Measurements from ENCODE around the gene RPL22. TPM values are rescaled to one million over a fixed set of nuclear protein-coding genes. Genes with fewer than 3 reads are reported as not detected.

Gene RPL22
- total RNA-seq, 6 experiments from 2014 or later = 233 to 341 (median 324) TPM

DNA sequence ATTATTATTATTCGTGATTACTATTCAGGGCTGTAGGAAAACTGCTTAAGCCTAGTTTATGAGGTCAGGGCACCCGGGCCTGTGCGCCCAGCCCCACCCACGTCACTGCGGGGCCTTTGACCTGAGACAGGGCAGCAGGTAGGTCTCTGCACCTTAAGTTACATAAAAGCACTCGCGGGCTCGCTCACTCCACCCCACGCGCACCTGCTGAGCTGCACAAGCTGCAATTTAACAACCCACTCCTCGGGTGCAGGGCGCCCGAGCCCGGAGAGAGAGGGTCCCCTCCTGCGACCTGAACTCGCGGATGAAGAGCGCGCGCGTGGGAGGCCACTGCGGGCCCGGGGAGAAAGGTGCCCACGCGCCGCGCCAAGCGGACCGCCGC is 35.9 kb upstream of the RPL22 start:
- no peak for DNase-seq
- Mint-ChIP-seq H3K27ac (peak overlapping the region; percentile 76), H3K4me3 (peak overlapping the region; percentile 93), H3K27me3 (ENCODE audit: insufficient read depth) (0 out of 2 replicates have a peak, but pooled peaks cover 3% of the 10 kb centered on the region), H3K4me1 (ENCODE audit: low read depth) (peaks cover 25% of the 10 kb centered on the region), H3K9me3 (no peaks in the 10 kb centered on the region), H3K36me3 (ENCODE audit: low read depth) (peaks cover 11% of the 10 kb centered on the region; the same call in 1 of the 2 replicates)
- TF ChIP-seq, protein P1, sequence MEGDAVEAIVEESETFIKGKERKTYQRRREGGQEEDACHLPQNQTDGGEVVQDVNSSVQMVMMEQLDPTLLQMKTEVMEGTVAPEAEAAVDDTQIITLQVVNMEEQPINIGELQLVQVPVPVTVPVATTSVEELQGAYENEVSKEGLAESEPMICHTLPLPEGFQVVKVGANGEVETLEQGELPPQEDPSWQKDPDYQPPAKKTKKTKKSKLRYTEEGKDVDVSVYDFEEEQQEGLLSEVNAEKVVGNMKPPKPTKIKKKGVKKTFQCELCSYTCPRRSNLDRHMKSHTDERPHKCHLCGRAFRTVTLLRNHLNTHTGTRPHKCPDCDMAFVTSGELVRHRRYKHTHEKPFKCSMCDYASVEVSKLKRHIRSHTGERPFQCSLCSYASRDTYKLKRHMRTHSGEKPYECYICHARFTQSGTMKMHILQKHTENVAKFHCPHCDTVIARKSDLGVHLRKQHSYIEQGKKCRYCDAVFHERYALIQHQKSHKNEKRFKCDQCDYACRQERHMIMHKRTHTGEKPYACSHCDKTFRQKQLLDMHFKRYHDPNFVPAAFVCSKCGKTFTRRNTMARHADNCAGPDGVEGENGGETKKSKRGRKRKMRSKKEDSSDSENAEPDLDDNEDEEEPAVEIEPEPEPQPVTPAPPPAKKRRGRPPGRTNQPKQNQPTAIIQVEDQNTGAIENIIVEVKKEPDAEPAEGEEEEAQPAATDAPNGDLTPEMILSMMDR (IDR thresholded peaks at IDR 0.05) = no peak

DNA sequence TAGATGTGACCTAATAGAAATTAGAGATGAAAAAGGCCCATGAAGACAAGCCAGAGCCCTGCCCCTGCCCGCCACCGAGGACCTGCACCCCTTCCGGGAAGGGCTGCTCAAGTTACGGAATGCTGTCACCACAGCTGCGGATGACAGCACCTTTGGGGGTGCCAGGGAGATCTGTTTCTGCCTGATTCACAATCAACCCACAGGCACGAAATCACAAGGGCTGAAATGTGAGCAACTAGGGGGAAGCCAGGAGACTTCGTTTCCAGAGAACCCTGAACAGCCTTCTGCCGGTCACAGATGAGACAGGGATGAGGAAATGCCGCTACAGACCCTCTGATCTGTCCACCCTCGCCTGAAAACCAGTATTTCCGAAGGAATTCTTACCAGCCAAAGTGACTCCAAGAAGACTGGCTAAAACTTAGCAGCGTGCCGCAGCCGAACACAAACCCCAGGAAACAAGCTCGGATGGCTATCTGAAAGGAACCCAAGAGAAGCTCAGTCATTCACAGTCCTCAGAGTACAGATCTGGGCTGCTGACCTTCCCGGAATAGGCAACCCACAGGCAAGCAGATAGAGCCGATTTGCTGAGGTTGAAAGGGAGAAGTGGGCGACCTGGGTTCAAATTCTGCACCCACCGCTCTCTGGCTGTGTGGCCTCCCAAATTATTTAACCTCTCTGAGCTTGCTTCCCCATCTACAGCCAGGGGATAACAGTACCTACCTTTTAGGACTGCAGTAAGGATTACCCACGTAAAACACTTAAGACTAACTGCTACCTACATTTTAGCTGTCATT is 35.3 kb upstream of the RPL22 start:
- Mint-ChIP-seq H3K4me1 (ENCODE audit: low read depth) (peaks cover 22% of the 10 kb centered on the region), H3K4me3 (peak overlapping the region; percentile 93), H3K36me3 (ENCODE audit: low read depth) (peaks cover 11% of the 10 kb centered on the region; the same call in 1 of the 2 replicates), H3K9me3 (no peaks in the 10 kb centered on the region), H3K27ac (peak overlapping the region; percentile 76), H3K27me3 (ENCODE audit: insufficient read depth) (0 out of 2 replicates have a peak, but pooled peaks cover 3% of the 10 kb centered on the region)
- DNase-seq = peak; percentile 11
- TF ChIP-seq, protein P1 (IDR thresholded peaks at IDR 0.05) = no peak

DNA sequence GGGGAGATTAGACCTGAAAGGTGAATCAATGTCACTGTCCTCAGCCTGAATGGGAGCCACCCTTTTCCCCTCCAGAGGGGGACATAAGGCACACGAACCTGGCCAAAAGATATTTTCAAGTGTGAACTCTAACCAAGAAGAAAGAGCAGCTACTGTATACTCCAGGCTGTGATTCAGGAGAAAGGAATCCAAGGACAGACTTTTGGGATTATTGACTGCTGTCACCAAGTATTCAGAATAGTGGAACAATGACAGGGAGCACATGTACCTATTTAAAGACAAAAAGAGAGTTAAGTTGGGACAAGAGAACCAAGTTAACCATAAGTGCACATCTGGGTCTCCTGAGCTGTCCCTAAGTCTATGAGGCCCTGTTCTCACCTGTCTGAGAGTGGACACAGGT is 34.0 kb upstream of the RPL22 start:
- H3K27me3 Mint-ChIP-seq (ENCODE audit: insufficient read depth) = no peaks in the 10 kb centered on the region

DNA sequence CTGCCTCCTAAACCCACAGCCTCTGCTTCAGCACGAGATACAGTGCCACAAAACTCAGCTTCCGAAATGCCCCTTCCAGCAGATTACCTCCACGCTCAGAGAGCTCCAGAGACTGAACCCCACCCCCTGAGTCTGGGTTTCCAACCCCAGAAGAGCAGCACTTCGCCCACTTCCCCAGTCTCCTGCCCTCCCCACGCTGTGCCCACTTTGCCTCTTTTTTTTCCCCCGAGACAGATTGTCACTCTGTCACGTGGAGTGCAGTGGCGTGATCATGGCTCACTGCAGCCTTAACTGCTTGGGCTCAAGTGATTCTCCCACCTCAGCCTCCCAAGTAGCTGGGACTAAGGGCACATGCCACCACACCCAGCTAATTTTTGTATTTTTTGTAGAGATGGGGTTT is 26.3 kb upstream of the RPL22 start:
- TF ChIP-seq, protein P1 (IDR thresholded peaks at IDR 0.05) = no peak
- H3K4me3 Mint-ChIP-seq = no peak overlapping the region
- H3K36me3 Mint-ChIP-seq (ENCODE audit: low read depth) = peaks cover 38% of the 10 kb centered on the region
- H3K9me3 Mint-ChIP-seq = no peaks in the 10 kb centered on the region
- no peaks in the 10 kb centered on the region for H3K27me3 Mint-ChIP-seq (ENCODE audit: insufficient read depth)
- H3K4me1 Mint-ChIP-seq (ENCODE audit: low read depth) = 0 out of 2 replicates have a peak, but pooled peaks cover 12% of the 10 kb centered on the region
- DNase-seq = no peak
- no peak overlapping the region for H3K27ac Mint-ChIP-seq

More for the DNA sequence above, 34.0 kb upstream of the RPL22 start:
- DNase-seq = no peak
- H3K4me1 Mint-ChIP-seq (ENCODE audit: low read depth) = peaks cover 22% of the 10 kb centered on the region
- TF ChIP-seq, protein P1 (IDR thresholded peaks at IDR 0.05) = no peak
- no peak overlapping the region for H3K4me3 Mint-ChIP-seq
- no peaks in the 10 kb centered on the region for H3K9me3 Mint-ChIP-seq
- H3K27ac Mint-ChIP-seq = no peak overlapping the region; the same call in 1 of the 2 replicates
- peaks cover 11% of the 10 kb centered on the region; the same call in 1 of the 2 replicates for H3K36me3 Mint-ChIP-seq (ENCODE audit: low read depth)

DNA sequence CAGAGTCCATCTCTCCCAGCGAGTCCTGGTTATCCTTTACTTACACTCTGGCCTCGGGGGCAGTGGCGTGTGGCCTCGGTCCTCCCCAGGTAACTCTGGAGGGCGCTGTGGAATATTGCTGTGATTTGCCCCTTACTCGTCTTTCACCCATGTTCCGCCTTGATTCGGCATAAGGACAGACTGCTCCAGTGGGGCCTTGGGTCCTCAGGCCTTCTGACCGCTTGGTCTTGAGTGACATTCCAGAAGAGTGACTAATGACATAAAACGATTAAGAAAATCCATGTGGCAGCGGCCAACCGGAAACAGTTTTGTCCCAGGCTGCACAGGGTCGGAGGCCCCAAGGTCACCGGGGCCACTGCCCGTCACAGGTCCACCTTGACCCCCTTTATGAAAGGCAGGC is 25.3 kb upstream of the RPL22 start:
- H3K9me3 Mint-ChIP-seq = no peaks in the 10 kb centered on the region
- H3K36me3 Mint-ChIP-seq (ENCODE audit: low read depth) = peaks cover 38% of the 10 kb centered on the region
- no peak overlapping the region for H3K27ac Mint-ChIP-seq
- no peak for DNase-seq
- no peak overlapping the region for H3K4me3 Mint-ChIP-seq
- H3K27me3 Mint-ChIP-seq (ENCODE audit: insufficient read depth) = no peaks in the 10 kb centered on the region
- 0 out of 2 replicates have a peak, but pooled peaks cover 12% of the 10 kb centered on the region for H3K4me1 Mint-ChIP-seq (ENCODE audit: low read depth)
- TF ChIP-seq, protein P1 (IDR thresholded peaks at IDR 0.05) = no peak
